HepG2 (cell line): ENCODE measurements around the gene ZNF132. TPM values are rescaled to one million over a fixed set of nuclear protein-coding genes. Genes with fewer than 3 reads are reported as not detected.
A peak's percentile ranks its signal among the peaks of the same experiment; 100 is the strongest.

ENCODE experiments used
- ARHGAP35 ChIP-seq: sonication (generic); formaldehyde crosslinking; IDR thresholded peaks from 2 replicates; pipeline ENCODE4 v1.9.0; 2022; ENCODE audit warnings: mild to moderate bottlenecking, inconsistent platforms, moderate library complexity, missing genetic modification reagents, borderline replicate concordance
- CHD4 ChIP-seq: fragments of 200-600 bp; sonication (generic); IDR thresholded peaks from 2 replicates; pipeline ENCODE4 v1.7.0; 2017; ENCODE audit warnings: mild to moderate bottlenecking, low read length, borderline replicate concordance
- CSRNP2 ChIP-seq: sonication (generic); formaldehyde crosslinking; conservative IDR thresholded peaks from 2 replicates; pipeline ENCODE4 v1.8.0; 2022; ENCODE audit warnings: low read depth, missing genetic modification reagents
- NFYC ChIP-seq: IDR thresholded peaks from 2 replicates; pipeline ENCODE4 v1.6.1; 2016; ENCODE audit warnings: missing genetic modification reagents, missing compliant biosample characterization
- PAXIP1 ChIP-seq: sonication (generic); formaldehyde crosslinking; conservative IDR thresholded peaks from 2 replicates; pipeline ENCODE4 v1.4.0; 2020; ENCODE audit warnings: mild to moderate bottlenecking, missing genetic modification reagents, moderate library complexity
- POLR2AphosphoS2 ChIP-seq: IDR thresholded peaks from 2 replicates; pipeline ENCODE4 v1.6.1; 2011; ENCODE audit warnings: low read depth, low read length, improper control_type of control experiment
- RARA ChIP-seq: IDR thresholded peaks from 2 replicates; pipeline ENCODE4 v1.6.1; 2016; ENCODE audit warnings: missing genetic modification reagents, missing compliant biosample characterization
- TBX2 ChIP-seq: sonication (generic); formaldehyde crosslinking; IDR thresholded peaks from 2 replicates; pipeline ENCODE4 v1.5.0; 2020; ENCODE audit warnings: missing genetic modification reagents, mild to moderate bottlenecking, borderline replicate concordance
- ZBTB49 ChIP-seq: sonication (generic); formaldehyde crosslinking; IDR thresholded peaks from 2 replicates; pipeline ENCODE4 v1.4.0; 2020; ENCODE audit warnings: missing genetic modification reagents, borderline replicate concordance
- ZNF766 ChIP-seq: sonication (generic); formaldehyde crosslinking; IDR thresholded peaks from 2 replicates; pipeline ENCODE4 v1.5.0; 2020; ENCODE audit warnings: missing genetic modification reagents, borderline replicate concordance
- ZNF772 ChIP-seq: sonication (generic); formaldehyde crosslinking; IDR thresholded peaks from 2 replicates; pipeline ENCODE4 v1.5.0; 2020; ENCODE audit warnings: mild to moderate bottlenecking, missing genetic modification reagents
- ZNF800 ChIP-seq: sonication (generic); formaldehyde crosslinking; IDR thresholded peaks from 2 replicates; pipeline ENCODE4 v1.4.0; 2020; ENCODE audit warnings: missing genetic modification reagents
- ZNF839 ChIP-seq: sonication (generic); formaldehyde crosslinking; IDR thresholded peaks from 2 replicates; pipeline ENCODE4 v1.4.0; 2020; ENCODE audit warnings: missing genetic modification reagents, mild to moderate bottlenecking, borderline replicate concordance
- ZSCAN25 ChIP-seq: sonication (generic); formaldehyde crosslinking; IDR thresholded peaks from 2 replicates; pipeline ENCODE4 v1.8.0; 2022; ENCODE audit warnings: mild to moderate bottlenecking, missing genetic modification reagents
- polyA plus RNA-seq, 8 experiments: library from polyadenylated mRNA; depleted of rRNA in 3 of 8; stranded (reverse) in 7 of 8; unstranded in 1 of 8; fragments of >200 nt; fragmentation: Illumina TruSeq in 4 of 8; extraction: Trizol in 4 of 8; gene quantifications; 2 replicates each; pipeline versions ENCODE4 v1.2.1 to v1.2.3, GENCODE V29; 2011 to 2016; ENCODE audit warnings: low read depth in 4 of 8, missing spikeins in 1 of 8, mixed read lengths in 1 of 8; ENCODE audit not compliant: insufficient read depth in 1 of 8
- total RNA-seq, 5 experiments: library from RNA; depleted of rRNA; stranded (reverse); fragments of >200 nt; fragmentation: Illumina TruSeq; extraction: Trizol; gene quantifications; 2 replicates each; pipeline ENCODE4 v1.2.3, GENCODE V29; 2016; ENCODE audit warnings: low read depth in 1 of 5

The ZNF132 gene
- total and polyA plus RNA-seq, 2 of the 13 experiments (the other 11 are each of a cell fraction or from before 2014, with no cell fraction given), result not detected

GRCh38 chr19:58451358-58452101 is 11.6 kb upstream of the ZNF132 start, which contains the start of gene ZNF324B (continued):
- TF ChIP-seq ZNF766 (CRISPR knock-in tag) (no peak), ZBTB49 (CRISPR knock-in tag) (no peak), ZNF800 (CRISPR knock-in tag) (peak; percentile 79), NFYC (CRISPR knock-in tag) (peak; percentile 94), CSRNP2 (no peak), CHD4 (no peak), TBX2 (CRISPR knock-in tag) (0 out of 2 replicates have a peak, but pooled peaks have one; percentile 41), ZSCAN25 (CRISPR knock-in tag) (no peak), RARA (no peak), ZNF839 (CRISPR knock-in tag) (no peak), PAXIP1 (CRISPR knock-in tag) (peak; percentile 14; the same call in 1 of the 2 replicates), ARHGAP35 (CRISPR knock-in tag) (no peak), ZNF772 (CRISPR knock-in tag) (no peak), POLR2AphosphoS2 (no peak)
